HEK293T (cell line): ENCODE results near the gene EED.
A peak's percentile ranks its signal among the peaks of the same experiment; 100 is the strongest.

Source experiments
- ARNT ChIP-seq: fragments of 450-650 bp; IDR thresholded peaks from 2 replicates; pipeline ENCODE4 v1.6.1; 2017; ENCODE audit warnings: mild to moderate bottlenecking
- ELF4 ChIP-seq: fragments of 450-650 bp; IDR thresholded peaks from 2 replicates; pipeline ENCODE4 v1.6.1; 2017; ENCODE audit warnings: antibody characterized with exemption
- FOXA1 ChIP-seq: fragments of 450-650 bp; IDR thresholded peaks from 2 replicates; pipeline ENCODE4 v1.6.1; 2016; ENCODE audit warnings: mild to moderate bottlenecking
- FOXM1 ChIP-seq: fragments of 450-650 bp; IDR thresholded peaks from 2 replicates; pipeline ENCODE4 v1.6.1; 2017; ENCODE audit warnings: mild to moderate bottlenecking, borderline replicate concordance
- HDGF ChIP-seq: fragments of 450-650 bp; IDR thresholded peaks from 2 replicates; pipeline ENCODE4 v1.6.1; 2017; ENCODE audit warnings: antibody characterized with exemption, borderline replicate concordance
- TARDBP ChIP-seq: fragments of 450-650 bp; IDR thresholded peaks from 2 replicates; pipeline ENCODE4 v1.6.1; 2016
- ZNF384 ChIP-seq: fragments of 450-650 bp; IDR thresholded peaks from 2 replicates; pipeline ENCODE4 v1.6.1; 2016

- TF ChIP-seq ELF4 (peak; percentile 97), FOXA1 (no peak), FOXM1 (no peak), ARNT (no peak), HDGF (no peak), TARDBP (no peak), ZNF384 (no peak)
Measured at GRCh38 chr11:86302092-86302793, 57.7 kb downstream of the EED start, which contains the start of gene HIKESHI.
